ENCODE measurements around the gene BATF3.
"Not testable (repeated sequence)": the region's sequence is repeated elsewhere in the genome, so short reads cannot be mapped to it uniquely, and the experiment has no call there.

GRCh38 chr1:212711974-212712373 lies 12.3 kb upstream of the BATF3 start:
- TF ChIP-seq MAZ (IDR thresholded peaks at IDR 0.05; ENCODE audit: borderline replicate concordance, low read depth, low read length); POLR2A (IDR thresholded peaks at IDR 0.05; ENCODE audit: low read depth, low read length); SMC3 (IDR thresholded peaks at IDR 0.05; ENCODE audit: low read depth, low read length); CTCF (conservative IDR thresholded peaks at IDR 0.05; ENCODE audit: low read depth, low read length); RAD21 (IDR thresholded peaks at IDR 0.05; ENCODE audit: low read length); ELK1 (IDR thresholded peaks at IDR 0.05; ENCODE audit: borderline replicate concordance, low read depth, low read length); BHLHE40 (IDR thresholded peaks at IDR 0.05; ENCODE audit: low read depth, low read length); USF2 (IDR thresholded peaks at IDR 0.05; ENCODE audit: low read depth, low read length); CEBPB (IDR thresholded peaks at IDR 0.05; ENCODE audit: low read depth, low read length): not testable (repeated sequence)

Measured in IMR-90 (cell line).